Spleen (tissue), 7 donors: Measurements from ENCODE around the gene PLEKHA1.

Experiments
- CTCF ChIP-seq, 11 experiments: fragments of 200-600 bp in 7 of 11; fragments of 450-650 bp in 4 of 11; sonication (generic) in 4 of 11; IDR thresholded peaks in 8 of 11; conservative IDR thresholded peaks in 3 of 11; 1 replicate in 7 of 11; 2 replicates in 4 of 11; pipeline versions ENCODE4 v1.4.0 to v1.8.0; 2016 to 2021; ENCODE audit warnings: antibody characterized with exemption in 11 of 11, inconsistent platforms in 4 of 11, mild to moderate bottlenecking in 1 of 11
- POLR2A ChIP-seq, 3 donors: fragments of 450-650 bp; IDR thresholded peaks; one replicate each; pipeline ENCODE4 v1.5.1; 2017; ENCODE audit warnings: antibody characterized with exemption in 3 of 3, mild to moderate bottlenecking in 1 of 3
- POLR2AphosphoS5 ChIP-seq, 3 donors: sonication (generic); formaldehyde crosslinking; IDR thresholded peaks; one replicate each; pipeline ENCODE4 v1.5.1; 2017; ENCODE audit warnings: antibody characterized with exemption in 3 of 3
- donor health status: DM: no; HTN: no; CAD: no; lungs with moderate emphysema.
- donor health status: DM: no; HTN: no; CAD: no.
- donor health status: DM: no; HTN: no; CAD: no.

GRCh38 chr10:122476333-122476695, 101.8 kb downstream of the PLEKHA1 start:
- no peak for TF ChIP-seq CTCF (IDR thresholded peaks at IDR 0.05 in 8 of 11, conservative IDR thresholded peaks at IDR 0.05 in 3 of 11)
- TF ChIP-seq POLR2A (IDR thresholded peaks at IDR 0.05): no peak
- no peak for TF ChIP-seq POLR2AphosphoS5 (IDR thresholded peaks at IDR 0.05)
